Activated CD4-positive, alpha-beta T cell treated with anti-CD3 and anti-CD28 coated beads for 24 hours (primary cell): ENCODE measurements around the gene TNFSF9.
"Not testable (repeated sequence)": the region's sequence is repeated elsewhere in the genome, so short reads cannot be mapped to it uniquely, and the experiment has no call there.

Source experiments
- DNase-seq, 2 donors: peaks; one replicate each; pipeline ENCODE4 v3.0.0-alpha.2; 2020; ENCODE audit warnings: low read depth in 2 of 2

Gene TNFSF9

DNA sequence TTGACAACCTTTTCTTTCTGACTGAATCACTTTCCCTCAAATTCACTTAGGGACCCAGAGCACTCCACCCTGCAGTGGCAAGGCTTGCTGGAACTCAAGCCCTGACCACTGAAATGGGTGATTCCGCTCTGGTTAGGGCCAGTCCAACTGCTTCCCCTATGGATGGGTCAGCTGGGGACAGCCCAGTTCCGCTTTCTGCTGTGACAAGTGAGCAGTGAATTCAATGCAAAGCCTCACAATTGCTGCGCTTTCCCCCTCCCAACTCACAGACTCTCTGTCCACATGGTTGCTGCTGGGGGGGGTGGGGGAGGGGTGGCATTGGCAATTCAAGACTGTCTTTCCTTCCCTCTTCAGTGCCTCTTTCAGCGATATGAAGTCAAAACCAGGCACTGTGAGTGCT is 41.4 kb downstream of the TNFSF9 start:
- no peak for DNase-seq

DNA sequence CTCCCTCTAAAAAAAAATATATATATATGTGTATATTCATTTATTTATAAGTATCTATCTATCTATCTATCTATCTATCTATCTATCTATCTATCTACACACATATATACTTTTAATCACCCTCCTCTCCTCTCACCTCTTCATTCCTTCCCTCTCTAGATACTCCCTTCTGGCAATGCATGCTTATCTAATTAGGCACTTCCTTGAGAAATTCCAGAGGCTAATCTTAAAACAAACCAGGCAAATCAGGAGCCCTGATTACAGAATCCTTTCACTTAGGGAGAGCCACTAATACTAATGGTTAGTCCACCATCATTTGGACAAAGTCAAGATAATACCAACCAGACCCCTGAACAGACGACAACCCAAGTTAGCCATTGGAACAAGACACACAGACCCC is 42.5 kb downstream of the TNFSF9 start:
- DNase-seq: no peak

DNA sequence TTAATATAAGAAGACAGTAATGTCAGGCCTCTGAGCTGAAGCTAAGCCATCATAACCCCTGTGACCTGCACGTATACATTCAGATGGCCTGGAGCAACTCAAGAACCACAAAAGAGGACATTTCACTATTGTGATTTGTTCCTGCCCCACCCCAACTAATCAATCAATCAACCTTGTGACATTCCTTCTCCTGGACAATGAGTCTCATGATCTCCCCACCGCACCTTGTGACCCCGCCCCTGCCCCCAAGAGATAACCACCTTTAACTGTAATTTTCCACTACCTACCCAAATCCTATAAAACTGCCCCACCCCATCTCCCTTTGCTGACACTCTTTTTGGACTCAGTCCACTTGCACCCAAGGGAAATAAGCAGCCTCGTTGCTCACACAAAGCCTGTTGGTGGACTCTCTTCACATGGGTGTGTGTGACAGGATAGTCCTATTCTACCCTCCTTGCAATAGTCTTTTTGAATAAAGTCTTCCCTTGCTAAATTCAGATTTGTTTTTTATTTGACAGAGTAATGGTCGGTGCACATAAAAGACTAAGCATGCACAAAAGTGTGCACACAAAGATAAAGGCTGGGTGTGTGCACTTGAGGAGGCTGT is 46.1 kb downstream of the TNFSF9 start:
- no peak for DNase-seq

DNA sequence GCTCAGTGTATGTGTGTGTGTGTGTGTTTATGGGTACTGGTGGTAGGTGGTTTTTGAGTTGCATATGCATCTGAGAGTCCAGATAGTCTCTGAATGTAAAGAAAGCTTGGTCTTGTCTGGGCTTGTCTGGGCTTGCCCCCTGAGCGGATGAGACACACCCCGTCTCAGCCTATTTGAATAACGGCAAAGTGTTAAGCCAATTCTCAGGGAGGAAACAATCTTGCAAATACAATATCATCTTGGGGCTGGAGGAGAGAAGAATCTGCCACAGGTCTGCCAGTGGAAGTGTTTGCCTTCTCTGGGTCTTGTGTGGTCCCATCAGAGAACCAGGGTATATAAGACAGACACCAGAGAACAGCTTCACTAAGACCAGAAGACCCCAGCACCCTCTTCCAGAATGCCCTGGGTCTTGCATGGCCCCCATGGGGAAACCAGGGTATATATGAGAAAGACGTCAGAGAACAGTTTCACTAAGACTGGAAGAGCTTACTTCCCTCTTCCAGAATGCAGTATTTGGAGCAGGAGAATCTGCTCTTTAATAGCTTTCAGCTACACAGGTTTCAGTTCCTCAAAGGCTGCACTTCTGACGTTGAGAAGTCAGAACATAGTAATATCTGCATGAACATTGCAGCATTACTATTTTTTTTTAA is 46.8 kb downstream of the TNFSF9 start:
- DNase-seq: no peak

DNA sequence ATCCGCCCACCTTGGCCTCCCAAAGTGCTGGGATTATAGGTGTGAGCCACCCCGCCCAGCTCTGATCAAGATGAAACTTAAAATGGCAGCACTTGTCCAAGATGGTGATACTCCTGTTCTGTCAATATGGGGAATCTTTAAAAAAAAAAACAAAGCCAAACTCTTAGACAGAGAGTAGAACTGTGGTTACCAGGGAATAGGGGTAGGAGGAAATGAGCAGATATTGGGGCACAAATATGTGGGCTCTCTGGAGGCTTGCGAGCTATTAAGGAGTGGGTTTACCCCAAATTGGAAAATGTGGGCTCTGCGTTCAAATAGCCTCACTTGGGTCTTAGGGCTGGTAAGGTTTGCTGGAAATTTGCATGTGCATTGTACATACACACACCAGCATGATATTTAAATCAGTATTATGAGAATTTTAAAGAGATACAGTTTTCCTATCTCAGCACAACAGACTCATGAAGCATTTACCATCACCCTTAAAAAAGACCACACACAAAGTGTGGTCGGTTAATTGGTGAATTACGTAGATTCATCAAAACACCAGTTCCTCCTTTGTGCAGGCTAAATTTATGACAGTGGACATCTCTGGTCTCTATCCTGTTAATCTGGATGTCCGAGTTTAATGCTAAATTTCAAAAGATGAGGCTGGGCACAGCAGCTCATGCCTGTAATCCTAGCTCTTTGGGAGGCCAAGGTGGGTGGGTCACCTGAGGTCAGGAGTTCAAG is 48.8 kb downstream of the TNFSF9 start:
- no peak for DNase-seq

DNA sequence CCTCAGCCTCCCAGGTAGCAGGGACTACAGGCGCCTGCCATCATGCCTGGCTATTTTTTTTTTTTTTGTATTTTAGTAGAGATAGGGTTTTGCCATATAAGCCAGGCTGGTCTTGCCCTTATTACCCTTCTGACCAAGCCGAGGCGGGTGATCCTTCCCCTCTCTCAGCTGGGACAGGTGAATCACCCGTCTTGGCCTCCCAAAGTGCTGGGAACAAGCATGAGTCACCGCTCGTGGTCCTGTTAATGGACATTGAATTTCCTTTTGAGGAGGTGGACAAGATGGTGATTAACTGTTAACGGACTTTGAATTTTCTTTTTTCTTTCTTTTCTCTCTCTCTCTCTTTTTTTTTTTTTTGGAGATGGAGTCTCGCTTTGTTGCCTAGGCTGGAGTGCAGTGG is 49.5 kb downstream of the TNFSF9 start:
- DNase-seq: no peak

DNA sequence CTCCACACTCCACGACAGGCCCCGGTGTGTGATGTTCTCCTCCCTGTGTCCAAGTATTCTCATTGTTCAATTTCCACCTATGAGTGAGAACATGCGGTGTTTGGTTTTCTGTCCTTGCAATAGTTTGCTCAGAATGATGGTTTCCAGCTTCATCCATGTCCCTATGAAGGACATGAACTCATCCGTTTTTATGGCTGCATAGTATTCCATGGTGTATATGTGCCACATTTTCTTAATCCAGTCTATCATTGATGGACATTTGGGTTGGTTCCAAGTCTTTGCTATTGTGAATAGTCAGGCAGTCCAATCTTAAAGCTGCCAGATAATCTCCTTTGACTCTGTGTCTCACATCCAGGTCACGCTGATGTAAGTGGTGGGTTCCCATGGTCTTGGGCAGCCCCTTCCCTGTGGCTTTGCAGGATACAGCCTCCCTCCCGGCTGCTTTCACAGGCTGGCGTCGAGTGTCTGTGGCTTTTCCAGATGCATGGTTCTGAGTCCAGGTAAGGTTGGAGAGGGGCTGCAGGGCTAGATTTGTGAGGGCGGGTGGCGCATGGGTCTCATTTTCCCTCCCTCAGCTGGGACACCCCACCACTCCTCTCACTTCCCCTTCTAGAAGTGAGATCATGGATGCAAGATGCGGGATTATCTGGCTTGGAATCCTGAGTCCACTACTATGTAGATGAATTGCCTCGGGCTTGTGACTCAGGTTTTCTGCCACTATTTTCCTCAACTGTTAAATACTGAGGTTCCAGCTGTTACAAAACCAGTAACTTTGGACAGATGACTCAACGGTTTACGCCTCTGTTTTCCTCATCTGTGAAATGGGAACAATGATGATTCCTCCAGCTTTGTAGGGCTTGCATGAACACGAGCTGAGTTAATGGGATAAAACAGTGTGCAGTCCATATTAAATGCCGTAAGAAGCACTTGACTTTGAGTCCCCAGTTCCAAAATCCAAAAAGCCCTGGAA is 52.0 kb downstream of the TNFSF9 start:
- not testable (repeated sequence) for DNase-seq
